Measurements from ENCODE around the gene MMS19.

GRCh38 chr10:97474918-97475317 is 23.3 kb downstream of the MMS19 start:
- no peak for TF ChIP-seq CTCF (IDR thresholded peaks at IDR 0.05; ENCODE audit: insufficient read depth, low read length, poor library complexity, severe bottlenecking)
- no peak for TF ChIP-seq EZH2phosphoT487 (conservative IDR thresholded peaks at IDR 0.05; ENCODE audit: low read length)

Data from SU-DHL-6 (cell line).